HG02840 (cell line): ENCODE results near the gene EEF1A2.

ENCODE experiments used
- ATAC-seq: cut with Tn5 transposase; IDR thresholded peaks from one replicate; pipeline ENCODE4 v1.9.1; 2021; ENCODE audit warnings: mild to moderate bottlenecking, moderate library complexity, moderate number of reproducible peaks; ENCODE audit not compliant: unreplicated experiment, low FRiP score

The EEF1A2 gene

GRCh38 chr20:63457737-63458136 is 41.1 kb downstream of the EEF1A2 start:
- ATAC-seq: no peak

GRCh38 chr20:63456429-63457284 is 42.2 kb downstream of the EEF1A2 start:
- no peak for ATAC-seq

GRCh38 chr20:63455568-63455859 is 43.4 kb downstream of the EEF1A2 start:
- ATAC-seq: no peak

GRCh38 chr20:63454731-63455567 is 43.9 kb downstream of the EEF1A2 start:
- no peak for ATAC-seq

- ATAC-seq: no peak
Observed at GRCh38 chr20:63452821-63453523, 45.9 kb downstream of the EEF1A2 start.

- no peak for ATAC-seq
Observed at GRCh38 chr20:63452341-63452740, 46.5 kb downstream of the EEF1A2 start.

GRCh38 chr20:63451821-63452220 is 47.1 kb downstream of the EEF1A2 start:
- ATAC-seq: no peak

GRCh38 chr20:63449796-63450730 is 48.8 kb downstream of the EEF1A2 start:
- ATAC-seq: no peak

- no peak for ATAC-seq
Observed at GRCh38 chr20:63449025-63449424, 49.9 kb downstream of the EEF1A2 start.

- no peak for ATAC-seq
Observed at GRCh38 chr20:63448031-63448430, 50.9 kb downstream of the EEF1A2 start.

- no peak for ATAC-seq
Observed at GRCh38 chr20:63447320-63447719, 51.6 kb downstream of the EEF1A2 start.

GRCh38 chr20:63446216-63447024 is 52.5 kb downstream of the EEF1A2 start:
- ATAC-seq: no peak

- no peak for ATAC-seq
Observed at GRCh38 chr20:63445075-63445734, 53.7 kb downstream of the EEF1A2 start.

GRCh38 chr20:63444548-63444947 is 54.3 kb downstream of the EEF1A2 start:
- no peak for ATAC-seq

GRCh38 chr20:63443606-63444395 is 55.1 kb downstream of the EEF1A2 start:
- no peak for ATAC-seq

- no peak for ATAC-seq
Observed at GRCh38 chr20:63442100-63442493, 56.8 kb downstream of the EEF1A2 start.

GRCh38 chr20:63441136-63442099 is 57.5 kb downstream of the EEF1A2 start:
- ATAC-seq: no peak
